H1 (cell line): ENCODE results near the gene KCNK4. TPM values are rescaled to one million over a fixed set of nuclear protein-coding genes. Genes with fewer than 3 reads are reported as not detected.

Experiments
- CHD1 ChIP-seq: IDR thresholded peaks from 2 replicates; pipeline ENCODE4 v1.6.1; 2012; ENCODE audit warnings: low read depth, low read length, improper control_type of control experiment
- EGR1 ChIP-seq: IDR thresholded peaks from 2 replicates; pipeline ENCODE4 v1.6.1; 2011; ENCODE audit warnings: low read depth, low read length, borderline replicate concordance
- EZH2 ChIP-seq: fragments of 200-600 bp; sonication (generic); IDR thresholded peaks from 2 replicates; pipeline ENCODE4 v1.7.1; 2012; ENCODE audit warnings: low read depth, mild to moderate bottlenecking, moderate library complexity, low read length, inconsistent platforms; ENCODE audit not compliant: severe bottlenecking
- HDAC6 ChIP-seq: IDR thresholded peaks from one replicate; pipeline ENCODE4 v1.7.1; 2012; ENCODE audit warnings: low read depth, mild to moderate bottlenecking, inconsistent platforms, low read length, moderate library complexity
- PHF8 ChIP-seq: fragments of 200-600 bp; sonication (generic); conservative IDR thresholded peaks from 2 replicates; pipeline ENCODE4 v1.7.1; 2012; ENCODE audit warnings: low read depth, mild to moderate bottlenecking, inconsistent platforms, low read length, moderate library complexity
- RAD21 ChIP-seq, 2 experiments: IDR thresholded peaks in 1 of 2; conservative IDR thresholded peaks in 1 of 2; 2 replicates each; pipeline ENCODE4 v1.6.1; 2011; ENCODE audit warnings: low read depth in 2 of 2, low read length in 2 of 2, improper control_type of control experiment in 1 of 2, inconsistent platforms in 1 of 2, mild to moderate bottlenecking in 1 of 2, moderate library complexity in 1 of 2
- RBBP5 ChIP-seq: IDR thresholded peaks from 2 replicates; pipeline ENCODE4 v1.7.1; 2012; ENCODE audit warnings: low read depth, mild to moderate bottlenecking, inconsistent platforms, low read length, moderate library complexity, borderline replicate concordance
- SIX5 ChIP-seq: IDR thresholded peaks from 2 replicates; pipeline ENCODE4 v1.6.1; 2011; ENCODE audit warnings: mild to moderate bottlenecking, low read depth, low read length
- polyA plus RNA-seq, 7 experiments: library from polyadenylated mRNA; depleted of rRNA in 3 of 7; stranded (reverse) in 5 of 7; unstranded in 2 of 7; fragments of >200 nt in 5 of 7; fragments of 200-250 nt in 2 of 7; gene quantifications; 1 replicate in 5 of 7; 2 replicates in 1 of 7; 4 replicates in 1 of 7; pipeline versions ENCODE4 v1.2.1 to v1.2.3, GENCODE V29; 2011 to 2013; ENCODE audit warnings: missing spikeins in 2 of 7, mixed read lengths in 2 of 7
- total RNA-seq: library from RNA; stranded (reverse); fragmentation: NEBNext Ultra II Directional; extraction: Animal tissue kit (Norgen Biotek cat#: 25700); gene quantifications from 2 replicates; pipeline ENCODE4 v1.2.1, GENCODE V29; 2021
- TF ChIP-seq, protein P1 (sequence below): IDR thresholded peaks from 2 replicates; pipeline ENCODE4 v1.6.1; 2011; ENCODE audit warnings: low read length, improper control_type of control experiment

KCNK4 gene
- total and polyA plus RNA-seq, 2 of the 8 experiments (the other 6 are each of a cell fraction or from before 2014, with no cell fraction given) = 0.19 TPM; not detected in 1

DNA sequence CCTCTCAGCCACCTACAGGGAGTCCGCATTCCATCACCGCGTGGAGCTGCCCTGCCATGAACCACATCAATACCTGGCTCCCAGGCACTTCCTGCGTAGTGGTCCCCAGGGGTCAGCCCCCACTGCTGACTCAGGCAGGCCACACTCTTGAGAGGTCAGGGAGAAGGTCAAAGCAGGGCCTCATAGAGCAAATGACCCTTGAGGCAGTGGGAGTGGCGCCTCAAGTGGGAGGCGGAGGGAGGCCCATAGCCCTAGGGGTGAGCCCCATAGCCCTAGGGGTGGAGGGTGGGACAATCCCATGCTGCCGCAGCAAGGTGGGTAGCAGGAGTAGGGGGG is 31.8 kb downstream of the KCNK4 start (continued):
- no peak for TF ChIP-seq RAD21 (IDR thresholded peaks at IDR 0.05 in 1 of 2, conservative IDR thresholded peaks at IDR 0.05 in 1 of 2; ENCODE audit: low read depth in 2 of 2, low read length in 2 of 2)
- no peak for TF ChIP-seq EGR1
- TF ChIP-seq, protein P1, sequence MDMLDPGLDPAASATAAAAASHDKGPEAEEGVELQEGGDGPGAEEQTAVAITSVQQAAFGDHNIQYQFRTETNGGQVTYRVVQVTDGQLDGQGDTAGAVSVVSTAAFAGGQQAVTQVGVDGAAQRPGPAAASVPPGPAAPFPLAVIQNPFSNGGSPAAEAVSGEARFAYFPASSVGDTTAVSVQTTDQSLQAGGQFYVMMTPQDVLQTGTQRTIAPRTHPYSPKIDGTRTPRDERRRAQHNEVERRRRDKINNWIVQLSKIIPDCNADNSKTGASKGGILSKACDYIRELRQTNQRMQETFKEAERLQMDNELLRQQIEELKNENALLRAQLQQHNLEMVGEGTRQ = no peak
- TF ChIP-seq EZH2 = no peak
- TF ChIP-seq PHF8 = no peak
- no peak for TF ChIP-seq CHD1
- TF ChIP-seq RBBP5 = no peak
- TF ChIP-seq SIX5 = no peak
- no peak for TF ChIP-seq HDAC6
